ENCODE results near the gene SH3BGRL2. TPM values are rescaled to one million over a fixed set of nuclear protein-coding genes. Genes with fewer than 3 reads are reported as not detected.
A peak's percentile ranks its signal among the peaks of the same experiment; 100 is the strongest.

The SH3BGRL2 gene
- polyA plus RNA-seq, 6 donors from 2014 or later, result 0.61 to 2.2 (median 1.8) TPM; not detected in 1

- Mint-ChIP-seq H3K27ac (no peak overlapping the region), H3K4me1 (no peaks in the 10 kb centered on the region), H3K27me3 (peaks cover 5 to 18% (median 7%) of the 10 kb centered on the region in 3 donors), H3K4me3 (no peak overlapping the region), H3K9me3 (no peaks in the 10 kb centered on the region), H3K36me3 (no peaks in the 10 kb centered on the region)
- no peak for ATAC-seq (ENCODE audit: low read depth in 2 of 2)
- DNase-seq, result no peak
These were observed 8.8 kb upstream of the SH3BGRL2 start for GRCh38 chr6:79622364-79622763.

DNA sequence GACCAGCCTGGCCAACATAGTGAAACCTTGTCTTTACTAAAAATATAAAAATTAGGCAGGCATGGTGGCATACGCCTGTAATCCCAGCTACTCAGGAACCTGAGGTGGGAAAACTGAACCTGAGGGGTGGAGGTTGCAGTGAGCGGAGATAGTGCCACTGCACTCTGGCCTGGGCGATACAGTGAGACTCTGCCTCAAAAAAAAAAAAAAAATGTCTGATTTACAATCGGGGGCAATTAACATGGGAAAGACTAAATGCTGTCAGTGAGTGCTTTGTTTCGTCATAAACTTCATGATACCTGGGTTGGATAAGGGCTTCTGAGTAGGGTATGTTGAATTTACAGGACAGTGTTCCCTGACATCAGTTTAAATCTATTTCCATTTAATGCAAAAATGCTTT lies 8.0 kb upstream of the SH3BGRL2 start:
- DNase-seq (no peak), ATAC-seq (ENCODE audit: low read depth in 2 of 2) (no peak)
- H3K27ac Mint-ChIP-seq, result no peak overlapping the region
- H3K27me3 Mint-ChIP-seq, result peaks cover 5 to 18% (median 7%) of the 10 kb centered on the region in 3 donors
- no peak overlapping the region for H3K4me3 Mint-ChIP-seq
- no peaks in the 10 kb centered on the region for H3K36me3 Mint-ChIP-seq
- no peaks in the 10 kb centered on the region for H3K4me1 Mint-ChIP-seq
- H3K9me3 Mint-ChIP-seq, result no peaks in the 10 kb centered on the region

DNA sequence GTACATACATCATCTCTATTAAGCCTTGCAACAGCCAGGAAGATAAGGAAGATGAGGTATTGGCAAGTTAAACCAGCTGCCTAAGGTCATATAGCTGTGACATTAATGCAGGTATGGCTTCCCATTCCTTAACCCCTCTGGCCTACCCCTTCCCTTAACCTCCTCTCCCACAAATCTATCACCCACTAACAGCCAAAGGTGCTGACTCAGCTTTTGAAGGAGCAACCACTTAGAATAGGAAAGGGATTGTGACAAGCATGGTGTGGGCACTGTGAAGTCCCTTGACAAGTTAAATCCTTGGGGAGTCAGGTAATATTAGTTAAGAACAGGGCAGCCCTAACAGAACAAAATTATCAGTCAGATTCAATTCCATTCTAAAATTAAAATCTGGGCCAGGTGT lies 5.4 kb upstream of the SH3BGRL2 start:
- H3K4me1 Mint-ChIP-seq, result peaks cover 1 to 4% (median 2%) of the 10 kb centered on the region in 3 donors

DNA sequence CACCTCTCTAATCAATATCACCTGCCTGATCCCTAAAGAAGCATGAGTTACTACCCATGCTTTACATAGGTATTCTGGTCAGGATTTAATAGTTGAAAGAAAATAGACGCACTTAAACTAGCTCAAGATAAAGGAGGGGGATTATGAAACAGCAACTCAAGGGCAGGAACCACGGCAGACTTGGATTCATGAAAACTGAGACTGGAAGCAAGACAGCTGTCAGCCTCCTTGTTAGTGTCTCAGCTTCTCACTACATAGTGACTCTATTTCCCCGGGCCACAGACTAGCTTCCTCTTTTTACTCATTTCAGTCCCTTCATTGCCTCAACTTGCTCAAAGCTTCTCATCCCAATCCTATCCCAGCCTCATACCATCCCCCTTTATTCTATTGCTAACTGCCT lies 4.3 kb upstream of the SH3BGRL2 start:
- Mint-ChIP-seq H3K9me3 (peaks cover 0 to 6% (median 0%) of the 10 kb centered on the region in 7 donors), H3K4me3 (no peak overlapping the region), H3K27me3 (peaks cover 20 to 29% (median 29%) of the 10 kb centered on the region in 3 donors), H3K27ac (no peak overlapping the region), H3K36me3 (no peaks in the 10 kb centered on the region), H3K4me1 (peaks cover 8 to 12% (median 9%) of the 10 kb centered on the region in 3 donors)
- DNase-seq, result no peak
- ATAC-seq (ENCODE audit: low read depth in 2 of 2), result no peak

More for the DNA sequence above, 5.4 kb upstream of the SH3BGRL2 start:
- no peaks in the 10 kb centered on the region for H3K36me3 Mint-ChIP-seq
- DNase-seq (no peak), ATAC-seq (ENCODE audit: low read depth in 2 of 2) (no peak)
- no peak overlapping the region for H3K4me3 Mint-ChIP-seq
- H3K27me3 Mint-ChIP-seq, result peaks cover 18 to 27% (median 18%) of the 10 kb centered on the region in 3 donors
- H3K9me3 Mint-ChIP-seq, result peaks cover 0 to 6% (median 0%) of the 10 kb centered on the region in 7 donors
- H3K27ac Mint-ChIP-seq, result no peak overlapping the region

DNA sequence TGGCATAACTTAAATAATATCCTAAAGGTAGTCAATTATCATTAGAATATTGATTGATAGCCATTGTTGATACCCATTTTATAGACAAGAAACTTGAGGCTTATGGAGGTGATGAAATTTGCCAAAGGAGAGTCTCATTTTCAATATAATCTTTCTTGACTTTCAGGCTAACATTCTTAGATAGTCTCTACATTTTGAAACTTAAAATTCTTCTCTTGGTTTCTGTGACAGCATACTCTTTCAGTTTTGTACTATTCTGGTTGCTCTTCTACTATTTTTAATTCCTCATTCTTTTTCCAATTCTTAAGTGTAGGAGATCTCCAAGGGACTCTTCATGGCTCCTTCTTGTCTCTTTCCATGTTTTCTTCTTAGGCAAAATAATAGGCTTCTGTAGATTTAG lies 3.7 kb upstream of the SH3BGRL2 start:
- no peaks in the 10 kb centered on the region for H3K36me3 Mint-ChIP-seq
- H3K27ac Mint-ChIP-seq, result no peak overlapping the region
- peaks cover 9 to 14% (median 11%) of the 10 kb centered on the region in 3 donors for H3K4me1 Mint-ChIP-seq
- peaks cover 0 to 6% (median 0%) of the 10 kb centered on the region in 7 donors for H3K9me3 Mint-ChIP-seq
- no peak overlapping the region for H3K4me3 Mint-ChIP-seq
- no peak for ATAC-seq (ENCODE audit: low read depth in 2 of 2)
- no peak for DNase-seq
- peaks cover 23 to 31% (median 29%) of the 10 kb centered on the region in 3 donors for H3K27me3 Mint-ChIP-seq

DNA sequence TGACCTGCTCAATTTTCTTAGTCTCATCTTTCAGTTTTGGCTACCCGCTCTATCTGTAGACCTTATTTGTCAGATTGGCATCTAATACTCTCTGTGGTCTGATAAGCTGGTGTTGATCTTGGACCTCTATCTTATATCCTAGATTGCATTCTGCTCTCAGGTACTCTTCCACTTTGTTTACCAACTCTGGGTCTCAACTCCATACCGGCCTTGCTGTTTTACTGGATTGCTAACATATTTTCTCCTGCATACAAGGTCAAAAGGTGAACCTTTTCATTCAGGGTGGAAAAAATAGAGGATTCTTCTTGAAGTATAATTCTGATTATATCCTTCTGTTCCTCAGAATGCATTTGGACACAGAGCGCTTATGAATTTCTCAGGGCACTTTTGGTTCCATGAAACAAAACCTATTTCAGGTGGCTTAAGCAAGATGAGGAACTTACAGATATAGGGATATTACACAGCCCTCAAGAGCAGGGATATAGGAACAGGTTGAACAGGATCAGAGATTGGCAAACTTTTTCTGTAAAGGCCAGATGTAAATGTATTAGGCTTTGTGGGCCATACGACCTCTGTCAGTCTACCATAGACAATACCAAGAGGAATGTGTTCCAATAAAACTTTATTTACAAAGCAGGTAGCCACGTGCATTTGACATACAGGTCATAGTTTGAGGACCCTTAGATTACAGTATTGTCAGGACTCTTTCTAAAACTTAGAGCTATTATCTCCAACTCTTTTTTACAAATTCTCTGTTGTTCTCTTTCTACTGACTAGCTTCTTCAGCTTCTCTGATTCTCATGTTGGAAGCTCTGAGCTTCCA lies 2.5 kb upstream of the SH3BGRL2 start:
- Mint-ChIP-seq H3K4me1 (peaks cover 9 to 14% (median 11%) of the 10 kb centered on the region in 3 donors), H3K27ac (no peak overlapping the region), H3K9me3 (peaks cover 0 to 6% (median 0%) of the 10 kb centered on the region in 7 donors), H3K36me3 (no peaks in the 10 kb centered on the region), H3K4me3 (no peak overlapping the region), H3K27me3 (peaks cover 27 to 33% (median 33%) of the 10 kb centered on the region in 3 donors)
- DNase-seq (no peak), ATAC-seq (ENCODE audit: low read depth in 2 of 2) (no peak)

GRCh38 chr6:79630380-79630882 lies 698 bp upstream of the SH3BGRL2 start:
- DNase-seq, result no peak
- Mint-ChIP-seq H3K27ac (no peak overlapping the region), H3K9me3 (peaks cover 0 to 6% (median 0%) of the 10 kb centered on the region in 7 donors), H3K36me3 (no peaks in the 10 kb centered on the region), H3K4me3 (peak overlapping the region; percentile 61 to 88 (median 82)), H3K27me3 (peaks cover 33 to 51% (median 49%) of the 10 kb centered on the region in 3 donors), H3K4me1 (peaks cover 9 to 14% (median 11%) of the 10 kb centered on the region in 3 donors)
- no peak for ATAC-seq (ENCODE audit: low read depth in 2 of 2)

- Mint-ChIP-seq H3K4me3 (peak overlapping the region; percentile 61 to 88 (median 81)), H3K27ac (no peak overlapping the region), H3K4me1 (peaks cover 9 to 14% (median 11%) of the 10 kb centered on the region in 3 donors), H3K36me3 (no peaks in the 10 kb centered on the region), H3K27me3 (peaks cover 33 to 64% (median 58%) of the 10 kb centered on the region in 3 donors), H3K9me3 (peaks cover 0 to 6% (median 0%) of the 10 kb centered on the region in 7 donors)
- DNase-seq (no peak), ATAC-seq (ENCODE audit: low read depth in 2 of 2) (no peak)
These were observed 604 bp downstream of the SH3BGRL2 start for GRCh38 chr6:79631693-79632172.

- no peak for DNase-seq
- Mint-ChIP-seq H3K27ac (no peak overlapping the region), H3K4me3 (peak overlapping the region in 1 of 8 donors; percentile 69), H3K9me3 (peaks cover 0 to 6% (median 0%) of the 10 kb centered on the region in 7 donors), H3K4me1 (peaks cover 9 to 14% (median 11%) of the 10 kb centered on the region in 3 donors), H3K27me3 (peaks cover 29 to 65% (median 52%) of the 10 kb centered on the region in 3 donors), H3K36me3 (no peaks in the 10 kb centered on the region)
- no peak for ATAC-seq (ENCODE audit: low read depth in 2 of 2)
These were observed 1.5 kb downstream of the SH3BGRL2 start for GRCh38 chr6:79632580-79632979.

GRCh38 chr6:79634491-79635231 lies 3.5 kb downstream of the SH3BGRL2 start:
- peaks cover 9 to 14% (median 11%) of the 10 kb centered on the region in 3 donors for H3K4me1 Mint-ChIP-seq
- ATAC-seq (ENCODE audit: low read depth in 2 of 2) (no peak), DNase-seq (no peak)
- no peak overlapping the region for H3K4me3 Mint-ChIP-seq
- peaks cover 17 to 58% (median 51%) of the 10 kb centered on the region in 3 donors for H3K27me3 Mint-ChIP-seq
- H3K36me3 Mint-ChIP-seq, result no peaks in the 10 kb centered on the region
- no peak overlapping the region for H3K27ac Mint-ChIP-seq
- peaks cover 0 to 3% (median 0%) of the 10 kb centered on the region in 7 donors for H3K9me3 Mint-ChIP-seq

- DNase-seq (no peak), ATAC-seq (ENCODE audit: low read depth in 2 of 2) (no peak)
- Mint-ChIP-seq H3K4me1 (peaks cover 9 to 14% (median 11%) of the 10 kb centered on the region in 3 donors), H3K27me3 (peaks cover 17 to 54% (median 50%) of the 10 kb centered on the region in 3 donors), H3K4me3 (no peak overlapping the region), H3K9me3 (peaks cover 0 to 3% (median 0%) of the 10 kb centered on the region in 7 donors), H3K27ac (no peak overlapping the region), H3K36me3 (no peaks in the 10 kb centered on the region)
These were observed 4.1 kb downstream of the SH3BGRL2 start for GRCh38 chr6:79635232-79635543.

- H3K9me3 Mint-ChIP-seq, result no peaks in the 10 kb centered on the region
- no peak overlapping the region for H3K27ac Mint-ChIP-seq
- ATAC-seq (ENCODE audit: low read depth in 2 of 2) (no peak), DNase-seq (no peak)
- no peak overlapping the region for H3K4me3 Mint-ChIP-seq
- H3K36me3 Mint-ChIP-seq, result no peaks in the 10 kb centered on the region
- H3K4me1 Mint-ChIP-seq, result peaks cover 2 to 3% (median 3%) of the 10 kb centered on the region in 3 donors
- H3K27me3 Mint-ChIP-seq, result peaks cover 15 to 48% (median 38%) of the 10 kb centered on the region in 3 donors
These were observed 5.5 kb downstream of the SH3BGRL2 start for GRCh38 chr6:79636673-79637072.

All from naive B cell (primary cell).